ENCODE measurements around the gene CAST.

Gene CAST

GRCh38 chr5:96763026-96763425 lies 100.8 kb downstream of the CAST start:
- H3K9ac ChIP-seq (ENCODE audit: low read length), result no peak overlapping the region
- H3K27ac ChIP-seq (ENCODE audit: low read depth, low read length), result peak overlapping the region; percentile 40
- peaks cover 43% of the 10 kb centered on the region for H3K36me3 ChIP-seq (ENCODE audit: control insufficient read depth, insufficient read depth, low read length)
- no peak overlapping the region for H3K4me3 ChIP-seq (ENCODE audit: low read length)
- H3K27me3 ChIP-seq (ENCODE audit: control insufficient read depth, insufficient read depth, low read length), result no peaks in the 10 kb centered on the region
- H3K4me1 ChIP-seq (ENCODE audit: control insufficient read depth, insufficient read depth, low read length), result peaks cover 3% of the 10 kb centered on the region

DNA sequence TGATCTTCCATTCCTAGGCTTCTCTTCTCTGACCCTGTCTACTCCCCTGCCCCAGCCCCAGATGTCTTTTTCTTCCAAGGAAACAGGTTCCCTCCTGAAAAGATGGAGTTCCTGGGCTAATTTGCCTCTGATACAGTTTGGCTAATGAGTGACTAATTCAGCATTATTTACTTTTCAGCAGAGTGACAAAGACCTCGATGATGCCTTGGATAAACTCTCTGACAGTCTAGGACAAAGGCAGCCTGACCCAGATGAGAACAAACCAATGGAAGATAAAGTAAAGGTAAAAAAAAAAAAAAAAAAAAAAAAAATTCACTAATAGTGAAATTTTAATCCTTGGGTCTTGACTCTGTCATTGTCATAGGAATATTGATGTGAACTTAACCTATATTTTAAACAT lies 102.9 kb downstream of the CAST start:
- Histone ChIP-seq H3K4me3 (ENCODE audit: low read length) (no peak overlapping the region), H3K27me3 (ENCODE audit: control insufficient read depth, insufficient read depth, low read length) (no peaks in the 10 kb centered on the region), H3K36me3 (ENCODE audit: control insufficient read depth, insufficient read depth, low read length) (peaks cover 46% of the 10 kb centered on the region), H3K27ac (ENCODE audit: low read depth, low read length) (no peak overlapping the region), H3K4me1 (ENCODE audit: control insufficient read depth, insufficient read depth, low read length) (peaks cover 3% of the 10 kb centered on the region), H3K9ac (ENCODE audit: low read length) (no peak overlapping the region)

DNA sequence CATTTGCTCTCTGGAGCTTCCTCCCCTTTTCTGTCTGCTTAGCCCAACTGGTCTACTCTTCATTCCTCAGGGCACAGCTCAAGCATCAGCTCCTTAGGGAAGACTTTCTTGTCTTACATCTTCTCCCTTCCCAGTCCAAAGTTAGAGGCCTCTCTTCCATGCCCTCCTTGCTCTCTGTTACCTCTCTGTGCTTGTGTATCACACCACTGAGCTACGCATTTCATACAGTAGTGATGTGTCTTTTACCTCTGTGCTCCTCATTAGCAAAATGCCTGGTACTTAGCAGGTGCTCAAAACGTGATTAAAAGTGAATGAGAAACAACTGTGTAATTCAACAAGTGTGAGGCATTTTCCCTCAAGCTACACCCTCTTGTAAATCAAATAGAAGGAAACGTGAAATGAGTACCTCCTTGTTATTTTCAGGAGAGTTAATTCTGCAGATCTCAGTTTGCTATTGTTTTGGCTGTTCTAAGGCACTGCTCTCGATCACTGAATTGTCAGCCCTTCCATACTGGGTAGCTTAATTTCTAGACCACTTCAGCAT lies 106.6 kb downstream of the CAST start:
- Histone ChIP-seq H3K4me3 (ENCODE audit: low read length) (no peak overlapping the region), H3K36me3 (ENCODE audit: control insufficient read depth, insufficient read depth, low read length) (peaks cover 36% of the 10 kb centered on the region), H3K27ac (ENCODE audit: low read depth, low read length) (no peak overlapping the region)

DNA sequence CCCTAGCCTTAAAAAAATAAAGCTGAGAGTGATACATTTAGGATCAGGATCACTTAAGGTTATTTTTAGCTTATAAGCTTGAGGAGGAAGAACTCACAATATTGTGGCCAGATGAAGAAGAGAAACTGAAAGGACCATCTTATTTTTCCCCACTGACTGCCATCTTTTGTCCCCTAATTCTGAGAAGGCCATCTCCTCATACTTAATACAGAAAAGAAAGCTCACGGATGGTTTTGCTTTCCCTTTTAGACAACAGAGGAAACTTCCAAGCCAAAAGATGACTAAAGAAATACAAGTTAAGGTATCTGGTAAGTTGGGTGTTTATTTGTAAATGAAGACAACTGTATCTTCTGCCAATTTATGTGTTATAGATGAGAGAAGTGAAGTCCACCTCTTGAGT lies 109.2 kb downstream of the CAST start:
- H3K4me1 ChIP-seq (ENCODE audit: control insufficient read depth, insufficient read depth, low read length), result no peaks in the 10 kb centered on the region
- no peaks in the 10 kb centered on the region for H3K27me3 ChIP-seq (ENCODE audit: control insufficient read depth, insufficient read depth, low read length)
- H3K36me3 ChIP-seq (ENCODE audit: control insufficient read depth, insufficient read depth, low read length), result peaks cover 24% of the 10 kb centered on the region
- no peak overlapping the region for H3K9ac ChIP-seq (ENCODE audit: low read length)
- H3K4me3 ChIP-seq (ENCODE audit: low read length), result no peak overlapping the region
- H3K27ac ChIP-seq (ENCODE audit: low read depth, low read length), result no peak overlapping the region

More for the DNA sequence above, 106.6 kb downstream of the CAST start:
- no peaks in the 10 kb centered on the region for H3K4me1 ChIP-seq (ENCODE audit: control insufficient read depth, insufficient read depth, low read length)
- no peaks in the 10 kb centered on the region for H3K27me3 ChIP-seq (ENCODE audit: control insufficient read depth, insufficient read depth, low read length)
- no peak overlapping the region for H3K9ac ChIP-seq (ENCODE audit: low read length)

GRCh38 chr5:96772111-96772510 lies 109.9 kb downstream of the CAST start:
- Histone ChIP-seq H3K9ac (ENCODE audit: low read length) (no peak overlapping the region), H3K27ac (ENCODE audit: low read depth, low read length) (no peak overlapping the region), H3K4me3 (ENCODE audit: low read length) (no peak overlapping the region), H3K36me3 (ENCODE audit: control insufficient read depth, insufficient read depth, low read length) (peaks cover 19% of the 10 kb centered on the region), H3K27me3 (ENCODE audit: control insufficient read depth, insufficient read depth, low read length) (no peaks in the 10 kb centered on the region), H3K4me1 (ENCODE audit: control insufficient read depth, insufficient read depth, low read length) (peaks cover 3% of the 10 kb centered on the region)

DNA sequence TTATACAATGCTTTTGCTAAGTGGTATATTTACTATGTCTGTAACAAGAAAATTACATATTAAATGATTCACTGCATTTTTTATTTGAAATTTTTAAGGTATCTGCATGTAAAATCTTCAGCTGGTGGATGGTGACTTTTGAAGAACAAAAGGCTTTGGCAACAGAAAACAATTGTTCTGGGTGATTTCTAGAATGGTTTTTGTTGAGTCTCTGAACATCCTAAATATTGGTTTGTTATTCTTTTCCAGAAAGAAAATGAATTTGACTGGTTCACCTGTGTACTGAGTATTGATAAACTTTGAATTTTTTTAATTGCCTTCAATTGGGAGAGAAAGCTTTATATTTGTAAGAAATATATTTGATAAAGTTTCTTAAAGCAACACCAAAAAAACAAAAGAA lies 110.4 kb downstream of the CAST start:
- no peak overlapping the region for H3K4me3 ChIP-seq (ENCODE audit: low read length)
- no peaks in the 10 kb centered on the region for H3K27me3 ChIP-seq (ENCODE audit: control insufficient read depth, insufficient read depth, low read length)
- no peak overlapping the region for H3K9ac ChIP-seq (ENCODE audit: low read length)
- H3K4me1 ChIP-seq (ENCODE audit: control insufficient read depth, insufficient read depth, low read length), result peaks cover 3% of the 10 kb centered on the region
- peaks cover 19% of the 10 kb centered on the region for H3K36me3 ChIP-seq (ENCODE audit: control insufficient read depth, insufficient read depth, low read length)
- H3K27ac ChIP-seq (ENCODE audit: low read depth, low read length), result no peak overlapping the region

DNA sequence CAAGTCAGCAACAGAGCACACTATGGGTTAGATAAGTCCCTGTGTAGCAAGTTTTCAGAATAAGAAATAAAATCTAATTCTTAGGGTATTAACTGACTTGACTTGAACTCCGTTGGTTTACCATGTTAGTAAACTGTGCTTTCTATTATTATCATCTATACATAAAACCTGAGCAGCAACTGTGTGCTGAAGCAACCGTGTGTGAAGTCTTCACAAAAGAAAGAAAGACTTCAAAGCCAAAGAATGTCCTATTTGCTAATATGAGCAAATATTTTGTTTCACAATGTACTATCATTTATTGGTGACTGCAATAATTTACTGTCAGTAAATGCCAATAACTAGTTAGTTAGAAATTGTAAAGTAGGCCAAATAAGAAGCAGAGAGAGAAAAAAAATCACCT lies 112.9 kb downstream of the CAST start:
- H3K4me3 ChIP-seq (ENCODE audit: low read length), result no peak overlapping the region
- no peaks in the 10 kb centered on the region for H3K27me3 ChIP-seq (ENCODE audit: control insufficient read depth, insufficient read depth, low read length)
- no peak overlapping the region for H3K9ac ChIP-seq (ENCODE audit: low read length)
- H3K36me3 ChIP-seq (ENCODE audit: control insufficient read depth, insufficient read depth, low read length), result peaks cover 18% of the 10 kb centered on the region
- no peak overlapping the region for H3K27ac ChIP-seq (ENCODE audit: low read depth, low read length)
- peaks cover 3% of the 10 kb centered on the region for H3K4me1 ChIP-seq (ENCODE audit: control insufficient read depth, insufficient read depth, low read length)

DNA sequence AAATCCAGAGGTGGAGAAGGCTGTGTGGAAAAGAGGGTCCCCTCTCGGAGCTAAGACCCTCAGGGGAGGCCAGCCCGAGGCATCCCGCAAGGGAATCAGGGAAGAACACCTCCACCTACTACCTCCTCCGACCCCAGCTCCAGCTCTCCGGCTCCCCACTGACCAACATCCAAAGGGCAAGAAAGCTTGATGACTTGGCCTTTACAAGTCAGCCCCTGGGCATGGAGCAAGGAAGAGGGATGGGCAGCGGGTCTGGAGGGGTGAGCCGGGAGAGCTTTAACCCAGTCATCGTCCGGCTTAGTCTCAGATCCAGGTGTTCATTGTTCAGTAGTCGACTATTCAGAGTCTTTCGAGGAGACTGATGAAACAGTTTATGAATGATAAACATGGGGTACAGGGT lies 113.5 kb downstream of the CAST start:
- peaks cover 3% of the 10 kb centered on the region for H3K4me1 ChIP-seq (ENCODE audit: control insufficient read depth, insufficient read depth, low read length)
- no peak overlapping the region for H3K4me3 ChIP-seq (ENCODE audit: low read length)
- H3K27ac ChIP-seq (ENCODE audit: low read depth, low read length), result peak overlapping the region; percentile 41
- H3K27me3 ChIP-seq (ENCODE audit: control insufficient read depth, insufficient read depth, low read length), result no peaks in the 10 kb centered on the region
- no peak overlapping the region for H3K9ac ChIP-seq (ENCODE audit: low read length)
- peaks cover 18% of the 10 kb centered on the region for H3K36me3 ChIP-seq (ENCODE audit: control insufficient read depth, insufficient read depth, low read length)

DNA sequence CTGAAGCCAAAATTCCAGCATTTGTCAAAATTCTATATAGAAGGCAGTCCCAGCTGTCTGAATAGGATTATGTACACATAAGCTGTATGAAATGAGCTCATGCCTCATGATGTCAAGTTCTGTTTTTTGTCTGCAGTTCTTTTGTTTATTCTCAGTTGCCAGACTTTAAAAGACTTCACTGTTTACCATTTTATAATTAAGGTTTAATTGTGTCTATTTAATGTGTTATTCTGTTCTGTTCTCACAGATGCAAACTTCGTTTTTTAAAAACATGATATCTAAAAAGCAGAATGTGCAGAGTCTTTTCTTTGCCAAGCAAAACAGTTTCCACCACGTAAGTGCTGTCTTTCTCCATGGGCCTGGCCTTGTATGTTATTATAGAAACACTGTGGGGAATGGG lies 114.4 kb downstream of the CAST start:
- H3K27ac ChIP-seq (ENCODE audit: low read depth, low read length), result peak overlapping the region; percentile 41

GRCh38 chr5:96778409-96778808 lies 116.2 kb downstream of the CAST start:
- Histone ChIP-seq H3K4me3 (ENCODE audit: low read length) (no peak overlapping the region), H3K27ac (ENCODE audit: low read depth, low read length) (no peak overlapping the region), H3K9ac (ENCODE audit: low read length) (no peak overlapping the region), H3K4me1 (ENCODE audit: control insufficient read depth, insufficient read depth, low read length) (peaks cover 3% of the 10 kb centered on the region), H3K36me3 (ENCODE audit: control insufficient read depth, insufficient read depth, low read length) (peaks cover 22% of the 10 kb centered on the region), H3K27me3 (ENCODE audit: control insufficient read depth, insufficient read depth, low read length) (no peaks in the 10 kb centered on the region)

More for the DNA sequence above, 114.4 kb downstream of the CAST start:
- peaks cover 18% of the 10 kb centered on the region for H3K36me3 ChIP-seq (ENCODE audit: control insufficient read depth, insufficient read depth, low read length)
- H3K27me3 ChIP-seq (ENCODE audit: control insufficient read depth, insufficient read depth, low read length), result no peaks in the 10 kb centered on the region
- H3K9ac ChIP-seq (ENCODE audit: low read length), result no peak overlapping the region
- H3K4me1 ChIP-seq (ENCODE audit: control insufficient read depth, insufficient read depth, low read length), result peaks cover 3% of the 10 kb centered on the region
- no peak overlapping the region for H3K4me3 ChIP-seq (ENCODE audit: low read length)

DNA sequence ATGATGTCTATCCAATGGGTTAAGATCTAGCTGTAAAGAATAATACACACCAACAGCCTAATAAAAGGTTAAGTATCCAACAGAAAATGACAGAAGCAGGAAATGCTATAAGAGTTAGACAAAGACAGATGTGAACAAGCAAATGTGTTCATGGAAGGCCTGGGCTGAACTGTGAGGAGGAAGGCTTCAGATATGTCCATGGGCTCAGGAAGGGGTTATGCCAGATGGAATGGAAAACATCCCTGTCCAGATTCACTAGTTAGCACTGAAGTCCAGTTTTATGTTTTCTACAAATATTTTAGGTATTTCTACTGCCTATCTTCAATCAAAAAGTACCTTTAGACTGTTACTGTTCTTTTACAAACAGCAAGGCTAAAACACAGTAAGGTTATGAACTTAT lies 118.5 kb downstream of the CAST start:
- H3K27ac ChIP-seq (ENCODE audit: low read depth, low read length), result no peak overlapping the region

GRCh38 chr5:96781031-96781971 lies 119.1 kb downstream of the CAST start:
- H3K4me3 ChIP-seq (ENCODE audit: low read length), result no peak overlapping the region
- H3K36me3 ChIP-seq (ENCODE audit: control insufficient read depth, insufficient read depth, low read length), result peaks cover 19% of the 10 kb centered on the region
- H3K27me3 ChIP-seq (ENCODE audit: control insufficient read depth, insufficient read depth, low read length), result no peaks in the 10 kb centered on the region
- H3K27ac ChIP-seq (ENCODE audit: low read depth, low read length), result no peak overlapping the region
- H3K4me1 ChIP-seq (ENCODE audit: control insufficient read depth, insufficient read depth, low read length), result peaks cover 3% of the 10 kb centered on the region
- H3K9ac ChIP-seq (ENCODE audit: low read length), result no peak overlapping the region

More for the DNA sequence above, 118.5 kb downstream of the CAST start:
- peaks cover 3% of the 10 kb centered on the region for H3K4me1 ChIP-seq (ENCODE audit: control insufficient read depth, insufficient read depth, low read length)
- H3K9ac ChIP-seq (ENCODE audit: low read length), result no peak overlapping the region
- no peak overlapping the region for H3K4me3 ChIP-seq (ENCODE audit: low read length)
- H3K27me3 ChIP-seq (ENCODE audit: control insufficient read depth, insufficient read depth, low read length), result no peaks in the 10 kb centered on the region
- peaks cover 22% of the 10 kb centered on the region for H3K36me3 ChIP-seq (ENCODE audit: control insufficient read depth, insufficient read depth, low read length)

GRCh38 chr5:96783326-96783725 lies 121.2 kb downstream of the CAST start:
- H3K27ac ChIP-seq (ENCODE audit: low read depth, low read length), result no peak overlapping the region
- H3K4me3 ChIP-seq (ENCODE audit: low read length), result no peak overlapping the region
- peaks cover 12% of the 10 kb centered on the region for H3K36me3 ChIP-seq (ENCODE audit: control insufficient read depth, insufficient read depth, low read length)
- H3K9ac ChIP-seq (ENCODE audit: low read length), result no peak overlapping the region
- no peaks in the 10 kb centered on the region for H3K27me3 ChIP-seq (ENCODE audit: control insufficient read depth, insufficient read depth, low read length)
- no peaks in the 10 kb centered on the region for H3K4me1 ChIP-seq (ENCODE audit: control insufficient read depth, insufficient read depth, low read length)

Data from rectal smooth muscle tissue (tissue), 1 donor.